ENCODE measurements around the gene IL17RC.

DNA sequence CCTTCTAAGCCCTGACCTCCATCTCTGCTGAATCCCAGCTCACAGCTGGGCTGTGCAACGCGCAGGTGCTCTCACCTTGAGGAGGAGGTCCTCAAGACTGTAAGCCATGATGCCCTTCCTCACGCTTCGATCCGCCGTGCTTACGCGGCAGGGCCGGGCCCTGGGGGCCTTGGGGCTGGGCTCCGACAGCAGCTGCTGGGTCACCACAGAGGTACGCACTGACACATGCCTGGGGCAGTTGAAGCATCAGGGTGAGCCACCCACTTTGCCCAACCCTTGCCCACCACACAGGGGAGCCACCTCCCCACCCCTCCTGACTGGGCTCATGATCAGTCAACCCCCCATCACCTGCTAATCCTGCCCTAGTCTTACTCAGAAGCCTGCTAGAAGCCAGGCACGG lies 39.9 kb upstream of the IL17RC start:
- TF ChIP-seq CTCF (IDR thresholded peaks at IDR 0.05 in 4 of 5, conservative IDR thresholded peaks at IDR 0.05 in 1 of 5) (no peak), POLR2A (IDR thresholded peaks at IDR 0.05) (no peak)
